Neuronal stem cell (in vitro differentiated cells): ENCODE results near the gene SFRP2. TPM values are rescaled to one million over a fixed set of nuclear protein-coding genes. Genes with fewer than 3 reads are reported as not detected.

Experiments
- DNase-seq: peaks from one replicate; pipeline ENCODE4 v3.0.0-alpha.2; 2013; ENCODE audit warnings: low spot score
- H2AFZ ChIP-seq: one replicate; pipeline ENCODE4 v1.6.1; 2013; ENCODE audit warnings: mild to moderate bottlenecking, low read length, inconsistent platforms
- H2AK5ac ChIP-seq: 2 replicates; pipeline ENCODE4 v1.6.1; 2013; ENCODE audit warnings: low read depth, mild to moderate bottlenecking, inconsistent platforms, low read length, moderate library complexity, mixed read lengths
- H2BK120ac ChIP-seq: 2 replicates; pipeline ENCODE4 v1.6.1; 2013; ENCODE audit warnings: low read depth, mild to moderate bottlenecking, inconsistent platforms, low read length, moderate library complexity, mixed read lengths
- H2BK12ac ChIP-seq: one replicate; pipeline ENCODE4 v1.6.1; 2013; ENCODE audit warnings: low read length, inconsistent platforms
- H2BK15ac ChIP-seq: 2 replicates; pipeline ENCODE4 v1.6.1; 2013; ENCODE audit warnings: mild to moderate bottlenecking, low read length, inconsistent platforms, mixed read lengths
- H2BK5ac ChIP-seq: one replicate; pipeline ENCODE4 v1.6.1; 2013; ENCODE audit warnings: inconsistent platforms, mild to moderate bottlenecking, low read length, moderate library complexity
- H3K14ac ChIP-seq: one replicate; pipeline ENCODE4 v1.6.1; 2013; ENCODE audit warnings: low read length, inconsistent platforms
- H3K18ac ChIP-seq: 2 replicates; pipeline ENCODE4 v1.6.1; 2013; ENCODE audit warnings: low read length, inconsistent platforms
- H3K23ac ChIP-seq: 2 replicates; pipeline ENCODE4 v1.6.1; 2013; ENCODE audit warnings: low read depth, mild to moderate bottlenecking, mixed read lengths, low read length, inconsistent platforms; ENCODE audit not compliant: poor library complexity
- H3K27ac ChIP-seq: replicated peaks from 3 replicates; pipeline ENCODE4 v1.5.1; 2013; ENCODE audit warnings: low read length, inconsistent platforms
- H3K27me3 ChIP-seq, 3 experiments: 2 replicates each; pipeline ENCODE4 v1.6.1; 2013; ENCODE audit warnings: low read length in 3 of 3, mild to moderate bottlenecking in 2 of 3, inconsistent platforms in 1 of 3, low read depth in 1 of 3, mixed read lengths in 1 of 3, moderate library complexity in 1 of 3; ENCODE audit not compliant: control insufficient read depth in 3 of 3, insufficient read depth in 3 of 3
- H3K36me3 ChIP-seq, 2 donors: replicated peaks in 1 of 2; 2 replicates each; pipeline ENCODE4 v1.6.1; 2013; ENCODE audit warnings: low read length in 2 of 2; ENCODE audit not compliant: control insufficient read depth in 2 of 2, insufficient read depth in 2 of 2
- H3K4ac ChIP-seq: 2 replicates; pipeline ENCODE4 v1.6.1; 2013; ENCODE audit warnings: inconsistent platforms, mild to moderate bottlenecking, low read length, moderate library complexity
- H3K4me1 ChIP-seq, 2 donors: 1 replicate in 1 of 2; 2 replicates in 1 of 2; pipeline ENCODE4 v1.6.1; 2013; ENCODE audit warnings: low read length in 2 of 2, low read depth in 1 of 2; ENCODE audit not compliant: control insufficient read depth in 2 of 2, insufficient read depth in 1 of 2
- H3K4me2 ChIP-seq: one replicate; pipeline ENCODE4 v1.6.1; 2013; ENCODE audit warnings: mild to moderate bottlenecking, low read length, inconsistent platforms; ENCODE audit not compliant: insufficient read depth, poor library complexity, severe bottlenecking
- H3K4me3 ChIP-seq, 2 donors: 2 replicates each; pipeline ENCODE4 v1.5.1; 2013; ENCODE audit warnings: low read length in 2 of 2, mild to moderate bottlenecking in 2 of 2, inconsistent platforms in 1 of 2, moderate library complexity in 1 of 2
- H3K79me1 ChIP-seq: one replicate; pipeline ENCODE4 v1.6.1; 2013; ENCODE audit warnings: low read depth, mild to moderate bottlenecking, inconsistent platforms, low read length, moderate library complexity
- H3K9ac ChIP-seq: one replicate; pipeline ENCODE4 v1.6.1; 2013; ENCODE audit warnings: mild to moderate bottlenecking, low read depth, low read length, inconsistent platforms; ENCODE audit not compliant: poor library complexity
- H3K9me3 ChIP-seq, 2 donors: replicated peaks in 1 of 2; 2 replicates each; pipeline versions ENCODE3 to v1.6.1; 2013; ENCODE audit warnings: low read length in 2 of 2, mild to moderate bottlenecking in 2 of 2, inconsistent platforms in 1 of 2, low read depth in 1 of 2, mixed read lengths in 1 of 2, moderate library complexity in 1 of 2; ENCODE audit not compliant: control insufficient read depth in 2 of 2, insufficient read depth in 1 of 2
- H4K8ac ChIP-seq: one replicate; pipeline ENCODE4 v1.6.1; 2013; ENCODE audit warnings: low read depth, mild to moderate bottlenecking, inconsistent platforms, low read length, moderate library complexity
- H4K91ac ChIP-seq: one replicate; pipeline ENCODE4 v1.6.1; 2013; ENCODE audit warnings: low read length, low read depth, mild to moderate bottlenecking, inconsistent platforms; ENCODE audit not compliant: poor library complexity
- WGBS, 2 donors: extraction: QIAGEN DNeasy Blood & Tissue Kit; methylation state at CpG; one replicate each; pipeline ENCODE4 v1.1.7; 2013; ENCODE audit warnings: missing lambda C conversion rate in 2 of 2, mixed read lengths in 1 of 2; ENCODE audit not compliant: insufficient read length in 2 of 2, insufficient replicate concordance in 1 of 2; ENCODE audit errors: extremely low coverage in 2 of 2; 5-methylcytosine and 5-hydroxymethylcytosine counted together
- polyA plus RNA-seq, 2 experiments: library from polyadenylated mRNA; stranded (reverse); fragments of 200-250 nt; gene quantifications; one replicate each; pipeline ENCODE4 v1.2.3, GENCODE V29; 2013

SFRP2 gene
- polyA plus RNA-seq (2013, experiment 1 of 2) = 425 TPM
- polyA plus RNA-seq (2013, experiment 2 of 2) = 420 TPM

- H2AK5ac ChIP-seq = peak within 1 kb of the TSS; percentile 93
- H3K4me2 ChIP-seq = peak within 1 kb of the TSS; percentile 90
- peak within 1 kb of the TSS; percentile 98 for H3K18ac ChIP-seq
- H4K91ac ChIP-seq = peak within 1 kb of the TSS; percentile 86
- peak within 1 kb of the TSS; percentile 94 to 97 for H3K4me3 ChIP-seq
- peak within 1 kb of the TSS; percentile 86 for H3K23ac ChIP-seq
- H3K79me1 ChIP-seq = no peaks in the 10 kb centered on the region
- H3K27ac ChIP-seq = peak within 1 kb of the TSS; percentile 97
- no peak within 1 kb of the TSS for H3K4ac ChIP-seq
- H3K14ac ChIP-seq = peak within 1 kb of the TSS; percentile 89
- H3K27me3 ChIP-seq = no peaks in the 10 kb centered on the region
- peaks cover 0 to 21% of the 10 kb centered on the region in 2 donors for H3K9me3 ChIP-seq
- peak within 1 kb of the TSS; percentile 52 for H4K8ac ChIP-seq
- peak within 1 kb of the TSS; percentile 100 for H3K9ac ChIP-seq
- H2BK12ac ChIP-seq = peak within 1 kb of the TSS; percentile 92
- H2BK15ac ChIP-seq = peak within 1 kb of the TSS; percentile 68
- H3K4me1 ChIP-seq = peaks cover 16 to 22% of the 10 kb centered on the region in 2 donors
- peak within 1 kb of the TSS; percentile 96 for H2BK5ac ChIP-seq
- H3K36me3 ChIP-seq = peaks cover 7 to 39% of the 10 kb centered on the region in 2 donors
- H2AFZ ChIP-seq = peak within 1 kb of the TSS; percentile 80
- WGBS, 2 donors = no CpG with 5 or more reads among the region's 72 CpGs
- peak within 1 kb of the TSS; percentile 85 for H2BK120ac ChIP-seq
- peak; percentile 93 for DNase-seq
Observed at GRCh38 chr4:153788413-153789276, at the start of gene SFRP2. TSS of gene SFRP2 (minus strand) at chr4:153789083. CDS start at chr4:153788835, 248 bp downstream.

DNA sequence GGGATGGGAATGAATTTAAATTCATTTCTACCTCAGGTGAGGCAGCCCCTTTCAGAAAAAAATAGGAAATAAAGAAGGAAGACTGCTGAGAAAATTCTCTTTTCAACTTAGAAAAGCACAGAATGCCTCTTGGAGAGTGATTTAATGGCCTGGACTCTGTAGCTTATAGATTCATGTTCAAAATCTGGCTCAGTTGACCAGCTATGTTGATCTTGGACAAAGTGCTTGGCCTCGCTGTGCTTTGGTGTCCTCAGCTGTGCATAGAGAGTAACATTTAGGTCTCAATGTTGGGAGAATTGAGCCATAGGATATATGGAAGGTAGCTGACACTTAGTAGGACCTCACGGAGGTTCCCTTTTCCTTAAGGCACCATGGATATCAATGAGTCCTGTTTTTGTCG lies 49.7 kb upstream of the SFRP2 start:
- Histone ChIP-seq H3K4ac (no peak overlapping the region), H3K79me1 (peaks cover 2% of the 10 kb centered on the region), H3K14ac (no peak overlapping the region), H3K18ac (no peak overlapping the region), H4K91ac (no peak overlapping the region), H3K4me1 (peaks cover 16 to 22% of the 10 kb centered on the region in 2 donors), H2BK15ac (no peak overlapping the region), H2AFZ (no peak overlapping the region), H3K27me3 (no peaks in the 10 kb centered on the region), H3K9ac (no peak overlapping the region), H2BK5ac (no peak overlapping the region), H2BK12ac (no peak overlapping the region), H2AK5ac (no peak overlapping the region), H2BK120ac (no peak overlapping the region), H3K4me2 (no peak overlapping the region), H4K8ac (no peak overlapping the region), H3K27ac (no peak overlapping the region), H3K36me3 (peaks cover 0 to 14% of the 10 kb centered on the region in 2 donors), H3K9me3 (peaks cover 0 to 10% of the 10 kb centered on the region in 2 donors), H3K4me3 (no peak overlapping the region), H3K23ac (no peak overlapping the region)
- DNase-seq = no peak
- WGBS, 2 donors = no CpG with 5 or more reads among the region's 3 CpGs

DNA sequence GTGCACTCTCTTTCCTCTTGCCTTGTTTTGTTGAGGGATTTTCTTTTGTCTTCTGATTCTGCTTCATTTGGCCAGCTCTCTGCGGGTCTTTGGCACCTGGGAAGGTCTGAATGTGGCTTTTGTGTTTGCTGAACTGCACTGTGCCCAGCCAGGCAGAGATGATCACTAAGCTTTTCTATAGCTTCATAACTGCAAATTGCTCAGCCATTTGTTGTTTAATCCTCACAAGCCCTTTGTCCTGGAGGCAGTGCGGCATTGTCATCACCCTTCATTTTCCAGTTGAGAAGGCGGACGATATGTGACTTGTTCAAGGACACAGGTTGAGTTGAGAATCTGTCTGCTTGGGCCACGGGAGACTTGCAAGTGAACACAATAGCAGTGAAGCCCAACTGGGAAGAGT lies 46.0 kb upstream of the SFRP2 start:
- Histone ChIP-seq H3K27ac (peak overlapping the region; percentile 83), H3K9ac (no peak overlapping the region), H3K27me3 (no peaks in the 10 kb centered on the region), H2BK12ac (no peak overlapping the region), H3K79me1 (peaks cover 2% of the 10 kb centered on the region), H2AK5ac (no peak overlapping the region), H3K4me2 (no peak overlapping the region), H4K8ac (no peak overlapping the region), H2BK5ac (no peak overlapping the region), H3K23ac (no peak overlapping the region), H3K36me3 (no peaks in the 10 kb centered on the region), H2BK120ac (no peak overlapping the region), H4K91ac (no peak overlapping the region), H3K4ac (no peak overlapping the region), H2BK15ac (no peak overlapping the region), H3K14ac (no peak overlapping the region), H3K9me3 (no peaks in the 10 kb centered on the region), H2AFZ (no peak overlapping the region), H3K4me1 (peaks cover 16 to 26% of the 10 kb centered on the region in 2 donors), H3K18ac (no peak overlapping the region), H3K4me3 (no peak overlapping the region)
- no CpG with 5 or more reads among the region's 5 CpGs for WGBS, 2 donors
- DNase-seq = peak; percentile 88

DNA sequence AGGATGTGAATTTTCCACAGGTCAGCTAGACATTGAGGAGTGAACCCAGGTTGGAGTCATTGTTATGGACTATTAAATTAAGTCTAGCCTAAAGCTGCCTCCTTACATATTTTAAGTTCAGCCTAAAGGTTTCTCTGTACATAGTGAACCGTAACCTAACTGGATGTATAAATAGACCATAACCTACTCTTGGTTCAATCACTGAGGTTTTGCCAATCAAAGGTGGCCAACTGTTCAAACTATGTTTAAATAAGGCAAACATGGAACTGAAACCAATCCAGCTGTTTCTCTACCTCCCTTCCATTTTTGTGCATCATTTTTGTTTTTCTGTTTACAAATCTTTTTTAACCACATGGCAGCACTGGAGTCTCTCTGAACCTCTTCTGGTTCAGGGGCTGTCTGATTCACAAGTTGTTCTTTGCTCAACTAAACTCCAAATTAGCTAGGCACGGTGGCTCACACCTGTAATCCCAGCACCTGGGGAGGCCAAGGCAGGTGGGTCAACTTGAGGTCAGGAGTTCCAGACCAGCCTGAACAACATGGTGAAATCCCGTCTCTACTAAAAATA lies 43.9 kb upstream of the SFRP2 start:
- no peak overlapping the region for H2BK120ac ChIP-seq
- no peaks in the 10 kb centered on the region for H3K36me3 ChIP-seq
- H2AK5ac ChIP-seq = no peak overlapping the region
- no peak overlapping the region for H3K9ac ChIP-seq
- no peak overlapping the region for H3K18ac ChIP-seq
- H3K79me1 ChIP-seq = peaks cover 2% of the 10 kb centered on the region
- H3K4me2 ChIP-seq = no peak overlapping the region
- H3K4me1 ChIP-seq = peaks cover 16 to 26% of the 10 kb centered on the region in 2 donors
- H3K9me3 ChIP-seq = peaks cover 0 to 4% of the 10 kb centered on the region in 2 donors
- no peak overlapping the region for H4K8ac ChIP-seq
- no peak overlapping the region for H4K91ac ChIP-seq
- WGBS, 2 donors = no CpG with 5 or more reads among the region's 3 CpGs
- H3K27me3 ChIP-seq = no peaks in the 10 kb centered on the region
- H3K4me3 ChIP-seq = no peak overlapping the region
- no peak overlapping the region for H2BK12ac ChIP-seq
- no peak overlapping the region for H2BK5ac ChIP-seq
- H3K23ac ChIP-seq = no peak overlapping the region
- H2BK15ac ChIP-seq = no peak overlapping the region
- no peak overlapping the region for H2AFZ ChIP-seq
- no peak overlapping the region for H3K14ac ChIP-seq
- no peak for DNase-seq
- H3K27ac ChIP-seq = no peak overlapping the region
- H3K4ac ChIP-seq = no peak overlapping the region
